Fibroblast of villous mesenchyme (primary cell): ENCODE data around the gene SOCS1. TPM values are rescaled to one million over a fixed set of nuclear protein-coding genes. Genes with fewer than 3 reads are reported as not detected.

Experiments
- DNase-seq: peaks from one replicate; pipeline ENCODE4 v3.0.0-alpha.2; 2010; ENCODE audit warnings: low read depth
- H3K4me3 ChIP-seq: 2 replicates; pipeline ENCODE4 v1.5.1; 2011; ENCODE audit warnings: low read depth, mild to moderate bottlenecking, low read length
- CTCF ChIP-seq: IDR thresholded peaks from 2 replicates; pipeline ENCODE4 v1.5.1; 2012; ENCODE audit warnings: low read depth, mild to moderate bottlenecking, low read length; ENCODE audit not compliant: insufficient read depth
- total RNA-seq: library from RNA; depleted of rRNA; stranded (reverse); fragments of >200 nt; gene quantifications from 2 replicates; pipeline ENCODE4 v1.2.3, GENCODE V29; 2012

The SOCS1 gene
- total RNA-seq, 1 donor, result 29.4 TPM

GRCh38 chr16:11212798-11213196, 43.2 kb downstream of the SOCS1 start:
- DNase-seq, result no peak
- no peak overlapping the region for H3K4me3 ChIP-seq
- no peak for TF ChIP-seq CTCF

- TF ChIP-seq CTCF, result no peak
- peak; percentile 38 for DNase-seq
- H3K4me3 ChIP-seq, result no peak overlapping the region
These were observed 43.8 kb downstream of the SOCS1 start for GRCh38 chr16:11211977-11212797.

GRCh38 chr16:11211061-11211976, 44.7 kb downstream of the SOCS1 start:
- peak; percentile 14 for TF ChIP-seq CTCF
- no peak overlapping the region for H3K4me3 ChIP-seq
- no peak for DNase-seq

- no peak for TF ChIP-seq CTCF
These were observed 45.7 kb downstream of the SOCS1 start for GRCh38 chr16:11210260-11210659.

GRCh38 chr16:11208916-11209665, 46.9 kb downstream of the SOCS1 start:
- no peak for DNase-seq
- no peak for TF ChIP-seq CTCF
- no peak overlapping the region for H3K4me3 ChIP-seq

More at GRCh38 chr16:11210260-11210659, 45.7 kb downstream of the SOCS1 start:
- H3K4me3 ChIP-seq, result no peak overlapping the region
- no peak for DNase-seq

- no peak for TF ChIP-seq CTCF
- no peak overlapping the region for H3K4me3 ChIP-seq
- no peak for DNase-seq
These were observed 48.4 kb downstream of the SOCS1 start for GRCh38 chr16:11207646-11208045.
